GM11168 (cell line): ENCODE results near the gene FBXO3.

ENCODE experiments used
- in situ Hi-C: fragments of 300-500 bp; cut with MboI; formaldehyde crosslinking; loops from one replicate; pipeline ENCODE4 v1.12.0; 2022; ENCODE audit warnings: low sequenced_read_pairs; ENCODE audit not compliant: unreplicated experiment

Gene FBXO3

DNA sequence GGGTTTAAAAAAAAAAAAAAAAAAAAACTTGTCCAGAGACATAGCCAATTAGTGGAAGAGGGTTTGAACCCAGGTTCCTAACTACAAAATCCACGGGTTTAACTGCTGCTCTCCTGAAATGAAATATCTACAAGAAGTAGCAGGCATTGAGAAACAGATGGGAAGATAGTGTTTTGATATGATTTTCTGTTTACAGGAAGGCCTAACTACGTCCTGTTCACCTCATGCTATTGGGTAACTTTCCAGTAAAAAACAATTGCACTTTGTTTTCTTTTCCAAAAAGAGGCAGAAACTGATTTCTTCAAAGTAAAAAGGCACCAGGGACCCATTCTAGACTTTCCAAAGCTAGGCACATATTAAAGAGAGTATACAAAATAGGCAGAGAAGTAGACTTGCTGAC, 67.8 kb downstream of the FBXO3 start:
- in situ Hi-C loops, result no loop called here

DNA sequence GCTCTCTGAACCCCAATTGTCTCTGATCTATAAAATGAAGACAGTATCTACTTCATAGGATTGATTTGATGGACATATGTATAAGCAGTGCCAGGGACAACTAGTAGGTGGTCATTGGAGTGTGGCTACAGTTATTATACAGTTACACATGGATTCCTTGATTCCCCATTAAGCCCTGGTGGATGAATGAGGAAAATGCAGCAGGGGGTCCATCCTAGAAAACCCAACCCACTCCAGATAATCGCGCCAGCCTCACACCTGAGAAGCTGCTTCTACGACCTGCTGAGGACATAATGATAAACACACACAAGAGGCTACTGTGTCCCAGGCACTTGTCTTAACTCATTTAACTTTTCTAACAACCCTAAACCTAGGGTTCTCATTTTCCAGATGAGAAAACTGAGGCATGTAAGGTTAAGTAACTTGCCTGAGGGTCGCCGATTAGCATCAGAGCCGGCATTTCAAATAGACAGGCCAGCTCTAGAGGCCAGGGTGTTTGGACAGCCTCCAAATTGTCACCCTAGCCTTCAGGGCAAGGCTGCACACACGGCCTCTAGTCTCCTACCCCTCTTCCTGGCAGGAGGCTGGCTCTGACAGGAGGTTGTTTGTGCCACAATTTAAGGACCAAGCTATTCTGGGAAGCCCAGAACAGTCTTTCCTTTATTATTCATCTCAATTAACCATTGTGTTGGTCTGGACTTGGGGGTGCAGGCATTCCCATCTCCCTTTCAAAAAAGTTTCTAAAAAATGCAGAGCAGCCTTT, 69.9 kb downstream of the FBXO3 start:
- in situ Hi-C loops, result no loop called here

DNA sequence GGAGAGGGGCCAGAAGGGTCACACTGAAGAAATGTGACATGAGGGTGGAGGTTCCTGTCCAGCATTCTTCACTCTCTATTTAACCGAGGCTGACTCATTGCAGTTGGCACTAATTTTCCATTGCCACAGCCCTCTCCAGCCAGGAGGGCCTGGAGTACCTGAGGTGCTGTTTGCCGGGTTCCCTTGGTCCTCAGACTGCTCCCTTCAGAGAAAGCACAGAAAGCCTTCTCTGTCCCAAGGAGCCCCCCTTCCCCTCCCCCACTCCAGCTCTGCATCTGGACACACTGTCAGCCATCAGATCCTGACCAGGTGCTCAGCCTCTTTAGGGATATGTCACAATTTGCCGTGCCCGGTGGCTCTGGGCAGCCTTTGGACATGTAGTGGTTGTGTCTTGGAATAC, 70.5 kb downstream of the FBXO3 start:
- in situ Hi-C loops, result no loop called here

- in situ Hi-C loops, result no loop called here
Measured at GRCh38 chr11:33703234-33703633, 71.1 kb downstream of the FBXO3 start.

- in situ Hi-C loops, result no loop called here
Measured at GRCh38 chr11:33701302-33702230, 72.8 kb downstream of the FBXO3 start.

GRCh38 chr11:33700502-33701271, 73.6 kb downstream of the FBXO3 start, which contains the start of gene C11orf91:
Gene C11orf91, minus strand, starts transcription at chr11:33700826. Its CDS starts 86 bp downstream, at chr11:33700740.
- in situ Hi-C loops, result no loop called here

GRCh38 chr11:33700063-33700501, 74.2 kb downstream of the FBXO3 start:
- in situ Hi-C loops, result no loop called here

GRCh38 chr11:33699515-33700062, 74.7 kb downstream of the FBXO3 start:
- in situ Hi-C loops, result no loop called here

GRCh38 chr11:33698921-33699320, 75.4 kb downstream of the FBXO3 start:
- in situ Hi-C loops, result no loop called here

GRCh38 chr11:33697997-33698396, 76.3 kb downstream of the FBXO3 start:
- in situ Hi-C loops, result no loop called here

DNA sequence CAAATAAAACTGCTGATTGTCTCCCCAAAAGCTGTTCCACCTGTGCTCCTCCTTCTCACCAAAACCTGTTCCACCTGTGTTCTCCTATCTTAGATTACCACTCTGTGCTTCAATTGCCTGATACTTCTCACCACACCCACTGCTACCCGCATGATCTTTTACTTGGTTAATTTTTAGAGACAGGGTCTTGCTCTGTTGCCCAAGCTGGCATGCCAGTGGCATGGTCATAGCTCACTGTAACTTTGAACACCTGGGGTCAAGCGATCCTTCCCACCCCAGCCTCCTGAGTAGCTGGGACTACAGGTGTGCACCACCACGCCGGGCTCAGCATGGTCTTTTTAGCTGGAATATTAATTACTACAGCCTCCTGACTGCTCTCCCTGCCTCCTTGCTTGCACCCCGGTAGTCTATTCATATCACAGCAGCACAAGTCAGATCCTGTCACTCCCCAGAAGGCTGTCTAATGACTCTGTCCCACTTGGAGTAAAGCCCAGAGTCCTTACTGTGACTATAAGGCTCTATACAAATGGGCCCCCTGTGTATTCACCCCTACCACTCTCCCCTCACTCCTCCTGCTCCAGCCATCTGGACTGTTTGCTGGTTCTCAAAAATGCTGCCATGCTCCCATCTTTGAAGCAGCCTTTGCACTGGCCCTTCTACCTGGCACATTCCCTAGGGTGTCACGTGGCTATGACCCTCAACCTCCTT, 77.2 kb downstream of the FBXO3 start:
- in situ Hi-C loops, result no loop called here

DNA sequence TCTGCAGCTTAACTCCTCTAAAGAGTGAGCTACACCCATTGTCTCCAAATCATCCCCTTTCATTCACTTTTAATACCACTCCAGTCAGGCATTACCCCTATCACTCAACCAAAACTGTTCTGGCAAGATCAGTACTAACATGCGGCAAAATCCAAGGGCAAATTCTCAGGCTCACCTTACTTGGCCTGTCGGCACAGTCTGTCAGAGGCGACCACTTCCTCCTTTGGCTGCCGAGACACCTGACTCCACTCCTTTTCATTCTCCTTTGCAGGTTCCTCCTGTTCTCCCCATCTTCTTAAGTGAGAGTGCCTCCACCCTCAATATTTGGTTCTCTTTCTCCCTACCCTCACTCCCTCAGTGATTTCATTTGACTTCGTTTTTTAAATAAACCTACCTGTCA, 77.9 kb downstream of the FBXO3 start:
- in situ Hi-C loops, result no loop called here

GRCh38 chr11:33695051-33695566, 79.2 kb downstream of the FBXO3 start:
- in situ Hi-C loops, result no loop called here

GRCh38 chr11:33694346-33695050, 79.8 kb downstream of the FBXO3 start:
- in situ Hi-C loops, result no loop called here

- in situ Hi-C loops, result no loop called here
Measured at GRCh38 chr11:33692541-33692940, 81.8 kb downstream of the FBXO3 start.

GRCh38 chr11:33692013-33692504, 82.3 kb downstream of the FBXO3 start:
- in situ Hi-C loops, result no loop called here

DNA sequence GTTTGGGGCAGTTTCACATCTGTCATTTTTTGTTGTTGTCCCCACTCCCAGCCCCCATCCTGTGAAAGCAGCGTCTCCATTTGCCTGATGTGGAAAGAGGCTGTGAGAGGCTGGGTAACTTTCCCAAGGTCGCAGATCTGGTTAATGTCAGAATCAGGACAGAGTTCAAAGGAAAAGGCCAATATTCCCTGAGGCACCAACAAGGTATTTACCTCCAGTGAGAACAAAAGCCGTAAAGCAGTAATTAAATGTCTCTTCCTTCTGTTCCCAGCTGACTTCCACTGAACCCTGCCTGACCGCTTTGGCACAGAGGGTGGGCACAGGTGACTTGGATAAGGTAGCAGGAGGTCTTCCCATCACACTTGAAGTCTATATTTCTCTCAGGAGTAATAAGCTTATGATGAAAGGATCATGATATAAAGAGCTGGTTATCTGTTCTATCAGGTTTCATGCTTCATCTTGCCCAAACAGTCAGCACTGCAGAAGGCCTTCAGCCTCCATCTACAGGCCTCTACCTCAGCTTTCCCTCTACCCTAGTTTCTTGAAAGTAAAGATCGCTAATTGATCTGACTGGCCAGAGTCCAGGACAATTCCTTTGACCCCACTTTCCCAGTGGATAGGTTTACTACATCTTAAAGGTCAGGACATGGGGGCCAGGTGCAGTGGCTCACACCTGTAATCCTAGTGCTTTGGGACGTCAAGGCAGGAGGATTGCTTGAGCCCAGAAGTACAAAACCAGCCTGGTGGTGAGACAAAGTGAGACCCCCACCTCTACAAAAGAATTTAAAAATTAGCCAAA, 83.1 kb downstream of the FBXO3 start:
- in situ Hi-C loops, result no loop called here
